Measurements from ENCODE around the gene SSX2B. TPM values are rescaled to one million over a fixed set of nuclear protein-coding genes. Genes with fewer than 3 reads are reported as not detected.
"Not testable (repeated sequence)": the region's sequence is repeated elsewhere in the genome, so short reads cannot be mapped to it uniquely, and the experiment has no call there.

SSX2B gene
- 0.17 TPM in 1 of 2 replicates, not detected in the other for total RNA-seq (2014; rRNA removed; shearing (Covaris generic))
- not detected in 2 replicates for polyA plus RNA-seq (2016; fragmentation: Nextera tagmentation; extraction: Ambion mirVana)
- long read RNA-seq, partial matches to known transcripts: 0 of 1 reads
- long read RNA-seq, other reads (novel, unspliced or antisense): 1 of 1 reads

- H3K27me3 ChIP-seq (ENCODE audit: insufficient read depth); H2AFZ ChIP-seq; H3K27me3 Mint-ChIP-seq (ENCODE audit: insufficient read depth, low read depth, poor library complexity); H3K9me2 ChIP-seq (ENCODE audit: insufficient read depth); H3F3A ChIP-seq (replicated peaks; ENCODE audit: low read depth); H3K79me2 ChIP-seq (replicated peaks; ENCODE audit: insufficient read depth); H3K4me2 ChIP-seq; ATAC-seq; H3K4me1 ChIP-seq (ENCODE audit: insufficient read depth); H3K36me3 ChIP-seq (ENCODE audit: insufficient read depth); H3K27ac ChIP-seq (ENCODE audit: low read depth); H3K4me1 Mint-ChIP-seq; H3K4me3 ChIP-seq; H3K27ac Mint-ChIP-seq; H4K20me1 ChIP-seq (replicated peaks; ENCODE audit: insufficient read depth); H3K4me3 Mint-ChIP-seq; H3K36me3 Mint-ChIP-seq (ENCODE audit: low read depth); DNase-seq (ENCODE audit: low spot score); H3K9me3 Mint-ChIP-seq: not testable (repeated sequence)
Measured at GRCh38 chrX:52750952-52751351, at the start of gene SSX2B. Gene SSX2B (plus strand): TSS chrX:52751252. CDS start chrX:52752681, 1,429 bp downstream.

GRCh38 chrX:52707078-52707477 is 44.0 kb upstream of the SSX2B start, which contains the start of gene SSX2:
Gene SSX2 (minus strand): TSS chrX:52707178. CDS start chrX:52705749, 1,429 bp downstream.
- H4K20me1 ChIP-seq (replicated peaks; ENCODE audit: insufficient read depth); H3K4me3 Mint-ChIP-seq; ATAC-seq; H2AFZ ChIP-seq; H3K27me3 Mint-ChIP-seq (ENCODE audit: insufficient read depth, low read depth, poor library complexity); H3K36me3 ChIP-seq (ENCODE audit: insufficient read depth); H3K4me1 Mint-ChIP-seq; H3K9me2 ChIP-seq (ENCODE audit: insufficient read depth); H3K27me3 ChIP-seq (ENCODE audit: insufficient read depth); H3K4me1 ChIP-seq (ENCODE audit: insufficient read depth); H3K36me3 Mint-ChIP-seq (ENCODE audit: low read depth); DNase-seq (ENCODE audit: low spot score); H3K9me3 Mint-ChIP-seq; H3K79me2 ChIP-seq (replicated peaks; ENCODE audit: insufficient read depth); H3K4me3 ChIP-seq; H3F3A ChIP-seq (replicated peaks; ENCODE audit: low read depth); H3K27ac Mint-ChIP-seq; H3K4me2 ChIP-seq; H3K27ac ChIP-seq (ENCODE audit: low read depth): not testable (repeated sequence)

- not testable (repeated sequence) for H3F3A ChIP-seq (replicated peaks; ENCODE audit: low read depth); H3K4me3 ChIP-seq; H3K27ac Mint-ChIP-seq; H2AFZ ChIP-seq; H3K4me1 ChIP-seq (ENCODE audit: insufficient read depth); H3K79me2 ChIP-seq (replicated peaks; ENCODE audit: insufficient read depth); DNase-seq (ENCODE audit: low spot score); ATAC-seq; H3K4me1 Mint-ChIP-seq; H4K20me1 ChIP-seq (replicated peaks; ENCODE audit: insufficient read depth); H3K4me2 ChIP-seq; H3K36me3 Mint-ChIP-seq (ENCODE audit: low read depth); H3K9me2 ChIP-seq (ENCODE audit: insufficient read depth); H3K9me3 Mint-ChIP-seq; H3K36me3 ChIP-seq (ENCODE audit: insufficient read depth); H3K4me3 Mint-ChIP-seq; H3K27ac ChIP-seq (ENCODE audit: low read depth); H3K27me3 ChIP-seq (ENCODE audit: insufficient read depth); H3K27me3 Mint-ChIP-seq (ENCODE audit: insufficient read depth, low read depth, poor library complexity)
Measured at GRCh38 chrX:52765983-52766382, 14.9 kb downstream of the SSX2B start.

- H3K27me3 Mint-ChIP-seq (ENCODE audit: insufficient read depth, low read depth, poor library complexity): not testable (repeated sequence)
Measured at GRCh38 chrX:52773504-52773903, 22.5 kb downstream of the SSX2B start.

GRCh38 chrX:52797327-52797726 is 46.3 kb downstream of the SSX2B start, which contains the start of gene SPANXN5:
Gene SPANXN5 (minus strand): TSS chrX:52797427. CDS start chrX:52797348, 79 bp downstream.
- not testable (repeated sequence) for H3F3A ChIP-seq (replicated peaks; ENCODE audit: low read depth); H3K27ac Mint-ChIP-seq; H3K36me3 ChIP-seq (ENCODE audit: insufficient read depth); H3K27me3 ChIP-seq (ENCODE audit: insufficient read depth); H3K4me3 ChIP-seq; H3K9me2 ChIP-seq (ENCODE audit: insufficient read depth); H3K4me2 ChIP-seq; ATAC-seq; H2AFZ ChIP-seq; H3K27ac ChIP-seq (ENCODE audit: low read depth); H3K4me3 Mint-ChIP-seq; H4K20me1 ChIP-seq (replicated peaks; ENCODE audit: insufficient read depth); H3K27me3 Mint-ChIP-seq (ENCODE audit: insufficient read depth, low read depth, poor library complexity); H3K36me3 Mint-ChIP-seq (ENCODE audit: low read depth); H3K9me3 Mint-ChIP-seq; H3K4me1 Mint-ChIP-seq; H3K4me1 ChIP-seq (ENCODE audit: insufficient read depth); DNase-seq (ENCODE audit: low spot score); H3K79me2 ChIP-seq (replicated peaks; ENCODE audit: insufficient read depth)

More at GRCh38 chrX:52773504-52773903, 22.5 kb downstream of the SSX2B start:
- H3K4me2 ChIP-seq; H3K27ac Mint-ChIP-seq; H3K4me1 Mint-ChIP-seq; H3K79me2 ChIP-seq (replicated peaks; ENCODE audit: insufficient read depth); H3K9me2 ChIP-seq (ENCODE audit: insufficient read depth); H4K20me1 ChIP-seq (replicated peaks; ENCODE audit: insufficient read depth); H3K9me3 Mint-ChIP-seq; H3K36me3 ChIP-seq (ENCODE audit: insufficient read depth); ATAC-seq; H3K36me3 Mint-ChIP-seq (ENCODE audit: low read depth); H2AFZ ChIP-seq; H3F3A ChIP-seq (replicated peaks; ENCODE audit: low read depth); DNase-seq (ENCODE audit: low spot score); H3K27ac ChIP-seq (ENCODE audit: low read depth); H3K4me3 Mint-ChIP-seq; H3K4me3 ChIP-seq; H3K27me3 ChIP-seq (ENCODE audit: insufficient read depth); H3K4me1 ChIP-seq (ENCODE audit: insufficient read depth): not testable (repeated sequence)

GRCh38 chrX:52804876-52805275 is 53.8 kb downstream of the SSX2B start:
- H4K20me1 ChIP-seq (replicated peaks; ENCODE audit: insufficient read depth); DNase-seq (ENCODE audit: low spot score); H3K4me2 ChIP-seq; H3K79me2 ChIP-seq (replicated peaks; ENCODE audit: insufficient read depth); ATAC-seq; H3K36me3 ChIP-seq (ENCODE audit: insufficient read depth); H3K27ac Mint-ChIP-seq; H3F3A ChIP-seq (replicated peaks; ENCODE audit: low read depth); H3K4me1 Mint-ChIP-seq; H3K27me3 ChIP-seq (ENCODE audit: insufficient read depth); H3K27ac ChIP-seq (ENCODE audit: low read depth); H3K9me3 Mint-ChIP-seq; H3K27me3 Mint-ChIP-seq (ENCODE audit: insufficient read depth, low read depth, poor library complexity); H2AFZ ChIP-seq; H3K36me3 Mint-ChIP-seq (ENCODE audit: low read depth); H3K4me3 Mint-ChIP-seq; H3K4me1 ChIP-seq (ENCODE audit: insufficient read depth); H3K9me2 ChIP-seq (ENCODE audit: insufficient read depth); H3K4me3 ChIP-seq: not testable (repeated sequence)
